Hepatocyte (in vitro differentiated cells): ENCODE measurements around the gene TMEM169. TPM values are rescaled to one million over a fixed set of nuclear protein-coding genes. Genes with fewer than 3 reads are reported as not detected.

ENCODE experiments used
- DNase-seq: peaks from one replicate; pipeline ENCODE4 v3.0.0-alpha.2; 2016; ENCODE audit warnings: low spot score
- H2AFZ ChIP-seq: fragments of 200-600 bp; sonication (generic); 2 replicates; pipeline ENCODE4 v1.6.0; 2016; ENCODE audit warnings: antibody characterized with exemption, mild to moderate bottlenecking
- H3K27ac ChIP-seq: fragments of 200-600 bp; sonication (generic); 2 replicates; pipeline ENCODE4 v1.5.1; 2016; ENCODE audit warnings: mild to moderate bottlenecking
- H3K27me3 ChIP-seq: fragments of 200-600 bp; sonication (generic); 2 replicates; pipeline ENCODE4 v1.6.1; 2016
- H3K36me3 ChIP-seq: fragments of 200-600 bp; sonication (generic); replicated peaks from 2 replicates; pipeline ENCODE4 v1.5.1; 2016; ENCODE audit warnings: low read depth; ENCODE audit not compliant: insufficient read depth
- H3K4me1 ChIP-seq: fragments of 200-600 bp; sonication (generic); 2 replicates; pipeline ENCODE4 v1.5.1; 2016; ENCODE audit warnings: mild to moderate bottlenecking, moderate library complexity; ENCODE audit not compliant: insufficient read depth
- H3K4me2 ChIP-seq: fragments of 200-600 bp; sonication (generic); 2 replicates; pipeline ENCODE4 v1.6.0; 2016
- H3K4me3 ChIP-seq: fragments of 200-600 bp; sonication (generic); 2 replicates; pipeline ENCODE4 v1.5.1; 2016; ENCODE audit warnings: mild to moderate bottlenecking
- H3K79me2 ChIP-seq: fragments of 200-600 bp; sonication (generic); 2 replicates; pipeline ENCODE4 v1.6.0; 2017; ENCODE audit warnings: mild to moderate bottlenecking
- H3K9me2 ChIP-seq: fragments of 200-600 bp; sonication (generic); replicated peaks from 2 replicates; pipeline ENCODE4 v1.6.0; 2017; ENCODE audit warnings: mild to moderate bottlenecking; ENCODE audit not compliant: insufficient read depth
- H3K9me3 ChIP-seq: fragments of 200-600 bp; sonication (generic); 2 replicates; pipeline ENCODE4 v1.5.1; 2016; ENCODE audit warnings: low read depth, mild to moderate bottlenecking
- H4K20me1 ChIP-seq: fragments of 200-600 bp; sonication (generic); 2 replicates; pipeline ENCODE4 v1.6.0; 2016; ENCODE audit warnings: mild to moderate bottlenecking; ENCODE audit not compliant: insufficient read depth, poor library complexity, severe bottlenecking
- CTCF ChIP-seq: fragments of 200-600 bp; sonication (generic); IDR thresholded peaks from 2 replicates; pipeline ENCODE4 v1.5.1; 2016; ENCODE audit warnings: antibody characterized with exemption, mild to moderate bottlenecking; ENCODE audit not compliant: poor library complexity
- EZH2 ChIP-seq: fragments of 200-600 bp; sonication (generic); IDR thresholded peaks from 2 replicates; pipeline ENCODE4 v1.6.1; 2016; ENCODE audit warnings: antibody characterized with exemption, mild to moderate bottlenecking, borderline replicate concordance
- EZH2phosphoT487 ChIP-seq: fragments of 200-600 bp; sonication (generic); IDR thresholded peaks from one replicate; pipeline ENCODE4 v1.6.1; 2018; ENCODE audit warnings: antibody characterized with exemption, mild to moderate bottlenecking, low read depth, moderate library complexity; ENCODE audit not compliant: unreplicated experiment, severe bottlenecking
- WGBS: methylation state at CpG from one replicate; pipeline ENCODE4 v1.1.6; 2016; ENCODE audit warnings: low lambda C conversion rate; ENCODE audit errors: missing lambda C conversion rate; 5-methylcytosine and 5-hydroxymethylcytosine counted together
- polyA plus RNA-seq: library from polyadenylated mRNA; unstranded; fragments of >200 nt; fragmentation: Nextera tagmentation; extraction: Ambion mirVana; gene quantifications from 2 replicates; pipeline ENCODE4 v1.2.1, GENCODE V29; 2016
- total RNA-seq: library from RNA; depleted of rRNA; stranded (reverse); fragments of >200 nt; gene quantifications from 2 replicates; pipeline ENCODE4 v1.2.3, GENCODE V29; 2014

The TMEM169 gene
- total and polyA plus RNA-seq, 2 experiments from 2014 or later = 0.91 to 1.1 TPM

GRCh38 chr2:216142540-216142939, 60.8 kb downstream of the TMEM169 start:
- H3K4me3 ChIP-seq = no peak overlapping the region
- 93% methylated on average over 1 of the region's 1 CpG for WGBS
- peaks cover 39% of the 10 kb centered on the region for H3K79me2 ChIP-seq
- no peak overlapping the region for H3K4me2 ChIP-seq
- peaks cover 11% of the 10 kb centered on the region for H3K36me3 ChIP-seq
- no peaks in the 10 kb centered on the region for H3K4me1 ChIP-seq
- TF ChIP-seq CTCF = no peak
- no peak for TF ChIP-seq EZH2phosphoT487
- TF ChIP-seq EZH2 = no peak
- no peak overlapping the region for H2AFZ ChIP-seq
- H3K27ac ChIP-seq = no peak overlapping the region
- H3K27me3 ChIP-seq = no peaks in the 10 kb centered on the region
- no peaks in the 10 kb centered on the region for H3K9me3 ChIP-seq
- H3K9me2 ChIP-seq = no peaks in the 10 kb centered on the region
- H4K20me1 ChIP-seq = peaks cover 6% of the 10 kb centered on the region
- DNase-seq = no peak

- 86% methylated on average over 1 of the region's 1 CpG for WGBS
- H3K9me2 ChIP-seq = no peaks in the 10 kb centered on the region
- TF ChIP-seq EZH2 (no peak), CTCF (no peak), EZH2phosphoT487 (no peak)
Observed at GRCh38 chr2:216144372-216144771, 62.7 kb downstream of the TMEM169 start.

GRCh38 chr2:216144857-216145256, 63.1 kb downstream of the TMEM169 start:
- H3K4me1 ChIP-seq = no peaks in the 10 kb centered on the region
- no peak for DNase-seq
- no peak overlapping the region for H3K4me3 ChIP-seq
- no peak overlapping the region for H3K4me2 ChIP-seq
- peaks cover 5% of the 10 kb centered on the region for H4K20me1 ChIP-seq
- H3K27ac ChIP-seq = no peak overlapping the region
- H3K9me2 ChIP-seq = no peaks in the 10 kb centered on the region
- H2AFZ ChIP-seq = no peak overlapping the region
- no peaks in the 10 kb centered on the region for H3K27me3 ChIP-seq
- H3K9me3 ChIP-seq = no peaks in the 10 kb centered on the region
- 95% methylated on average over 4 of the region's 4 CpGs for WGBS
- TF ChIP-seq CTCF (no peak), EZH2phosphoT487 (no peak), EZH2 (no peak)
- no peaks in the 10 kb centered on the region for H3K36me3 ChIP-seq
- H3K79me2 ChIP-seq = peaks cover 25% of the 10 kb centered on the region

More at GRCh38 chr2:216144372-216144771, 62.7 kb downstream of the TMEM169 start:
- H3K79me2 ChIP-seq = peaks cover 25% of the 10 kb centered on the region
- no peaks in the 10 kb centered on the region for H3K27me3 ChIP-seq
- no peak overlapping the region for H2AFZ ChIP-seq
- no peaks in the 10 kb centered on the region for H3K9me3 ChIP-seq
- H3K4me2 ChIP-seq = no peak overlapping the region
- DNase-seq = no peak
- H3K4me1 ChIP-seq = no peaks in the 10 kb centered on the region
- H3K36me3 ChIP-seq = no peaks in the 10 kb centered on the region
- H3K27ac ChIP-seq = no peak overlapping the region
- H3K4me3 ChIP-seq = no peak overlapping the region
- H4K20me1 ChIP-seq = peaks cover 7% of the 10 kb centered on the region

GRCh38 chr2:216146573-216146972, 64.9 kb downstream of the TMEM169 start:
- DNase-seq = no peak
- peaks cover 5% of the 10 kb centered on the region for H4K20me1 ChIP-seq

More at GRCh38 chr2:216146573-216146972, 64.9 kb downstream of the TMEM169 start:
- H2AFZ ChIP-seq = no peak overlapping the region
- no peaks in the 10 kb centered on the region for H3K27me3 ChIP-seq
- WGBS = 69% methylated on average over 4 of the region's 4 CpGs
- no peaks in the 10 kb centered on the region for H3K36me3 ChIP-seq
- no peak overlapping the region for H3K27ac ChIP-seq
- no peak overlapping the region for H3K4me3 ChIP-seq
- H3K9me3 ChIP-seq = no peaks in the 10 kb centered on the region
- no peak overlapping the region for H3K4me2 ChIP-seq
- no peaks in the 10 kb centered on the region for H3K9me2 ChIP-seq
- TF ChIP-seq EZH2 = no peak
- no peaks in the 10 kb centered on the region for H3K4me1 ChIP-seq
- H3K79me2 ChIP-seq = peaks cover 24% of the 10 kb centered on the region
